HG02852 (cell line): ENCODE measurements around the gene ALPP.
"Not testable (repeated sequence)": the region's sequence is repeated elsewhere in the genome, so short reads cannot be mapped to it uniquely, and the experiment has no call there.

Experiments used
- ATAC-seq: cut with Tn5 transposase; IDR thresholded peaks from one replicate; pipeline ENCODE4 v1.9.1; 2021; ENCODE audit warnings: mild to moderate bottlenecking, moderate library complexity; ENCODE audit not compliant: unreplicated experiment

Gene ALPP

GRCh38 chr2:232419245-232420072, 40.9 kb downstream of the ALPP start:
- no peak for ATAC-seq

DNA sequence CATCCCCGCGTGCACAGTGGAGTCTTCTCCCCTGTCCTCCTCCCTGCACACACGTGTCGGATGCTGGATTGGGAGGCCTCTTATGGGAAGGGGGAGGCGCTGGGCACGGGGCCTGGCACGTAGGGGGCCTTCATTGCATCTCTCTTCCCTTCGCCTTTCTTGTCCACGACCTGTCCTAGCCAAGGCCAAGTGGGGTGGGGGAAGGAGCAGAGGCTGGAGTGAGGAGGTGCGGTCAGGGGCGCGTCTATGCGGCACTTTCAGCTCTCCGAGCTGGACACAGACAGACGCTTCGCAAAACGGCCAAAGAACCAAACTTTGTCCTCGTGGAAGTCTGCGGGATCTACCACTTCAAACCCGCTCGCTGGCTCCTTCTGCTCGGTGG, 41.5 kb downstream of the ALPP start:
- ATAC-seq = no peak

DNA sequence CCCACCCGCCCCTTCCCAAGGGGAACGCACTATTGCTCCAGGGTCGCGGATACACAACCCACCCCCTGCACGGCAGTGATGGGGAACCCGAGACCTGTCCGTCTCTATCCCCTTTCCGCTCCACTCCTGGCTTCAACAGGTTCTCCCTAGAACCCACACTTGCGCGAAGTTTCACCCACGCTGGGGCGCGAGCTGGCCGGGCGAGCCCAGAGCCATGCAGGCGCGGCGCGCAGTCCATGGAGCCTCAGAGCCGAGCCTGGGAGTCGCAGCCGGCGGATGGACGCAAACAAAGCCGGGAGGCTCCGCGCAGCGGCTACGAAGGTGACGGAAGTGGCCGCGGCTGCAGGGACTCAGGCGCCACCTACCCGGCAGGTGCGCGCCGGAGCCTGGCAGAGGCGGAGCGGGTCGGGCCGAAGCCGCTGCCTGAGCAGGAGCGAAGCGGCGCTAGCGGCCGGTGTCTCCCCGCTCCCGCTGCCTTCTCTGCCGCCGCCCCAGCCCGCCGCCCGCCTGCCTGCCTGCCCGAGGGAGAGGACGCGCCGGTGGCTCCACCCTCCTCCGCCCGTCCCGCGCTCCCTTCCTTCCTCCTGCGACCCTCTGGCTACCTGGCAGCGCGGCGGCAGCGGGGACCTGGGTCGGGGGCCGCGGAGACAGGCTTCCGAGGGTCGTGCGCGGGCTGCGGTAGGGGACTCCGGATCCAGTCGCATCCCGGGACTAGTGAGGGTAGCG, 42.1 kb downstream of the ALPP start:
- no peak for ATAC-seq

DNA sequence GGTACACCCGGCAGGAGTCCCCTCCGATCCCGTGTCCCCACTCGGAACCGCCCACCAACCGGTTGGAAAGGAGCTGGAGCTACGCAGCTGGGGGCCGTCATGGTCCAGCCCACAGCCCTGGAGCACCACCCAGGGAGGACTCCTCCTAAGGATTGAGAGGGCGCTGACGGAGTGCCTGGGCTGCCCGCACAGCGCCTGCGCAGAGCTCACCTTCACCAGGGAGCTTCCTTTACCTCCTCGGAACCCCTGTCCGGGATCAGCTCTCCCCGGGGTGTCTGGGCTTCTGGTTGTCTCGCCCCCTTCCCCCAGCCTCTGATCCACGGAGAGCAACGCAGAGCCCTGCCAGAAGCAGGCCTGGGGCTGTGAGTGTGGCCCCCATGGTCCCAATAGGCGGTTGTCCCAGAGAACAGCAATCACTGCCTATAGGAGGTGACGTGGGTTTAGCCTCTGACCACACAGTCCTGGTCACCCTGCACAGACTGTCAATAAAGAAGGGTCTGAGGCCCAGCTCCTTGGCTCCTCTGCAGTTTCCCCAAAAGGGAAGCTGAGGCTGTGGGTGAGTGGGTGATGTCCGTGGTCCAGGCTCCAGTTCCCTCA, 42.7 kb downstream of the ALPP start:
- no peak for ATAC-seq

DNA sequence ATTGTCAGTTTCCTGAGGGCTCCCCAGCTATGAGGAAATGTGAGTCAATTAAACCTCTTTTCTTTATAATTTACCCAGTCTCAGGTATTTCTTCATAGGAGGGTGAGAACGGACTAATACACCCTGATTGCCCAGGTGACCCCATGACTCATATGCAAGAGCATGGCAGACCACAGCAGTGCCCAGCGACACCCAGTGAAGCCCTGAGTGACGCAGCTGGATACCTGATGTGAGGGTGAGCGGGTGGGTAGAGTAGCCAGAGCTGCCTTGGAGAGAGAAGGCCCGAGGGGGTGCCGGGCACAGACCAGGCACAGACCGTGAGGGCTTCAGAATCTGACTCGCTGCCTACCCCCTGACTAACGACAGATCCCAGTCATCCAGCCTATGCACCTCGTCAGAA, 43.5 kb downstream of the ALPP start:
- no peak for ATAC-seq

GRCh38 chr2:232422996-232423395, 44.4 kb downstream of the ALPP start:
- not testable (repeated sequence) for ATAC-seq

DNA sequence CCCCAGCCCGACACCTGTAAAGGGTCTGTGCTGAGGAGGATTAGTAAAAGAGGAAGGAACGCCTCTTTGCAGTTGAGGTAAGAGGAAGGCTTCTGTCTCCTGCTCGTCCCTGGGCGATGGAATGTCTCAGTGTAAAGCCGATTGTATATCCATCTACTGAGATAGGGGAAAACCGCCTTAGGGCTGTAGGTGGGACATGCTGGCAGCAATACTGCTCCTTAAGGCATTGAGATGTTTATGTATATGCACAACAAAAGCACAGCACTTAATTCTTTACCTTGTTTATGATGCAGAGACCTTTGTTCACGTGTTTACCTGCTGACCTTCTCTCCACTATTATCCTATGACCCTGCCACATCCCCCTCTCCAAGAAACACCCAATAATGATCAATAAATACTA, 44.9 kb downstream of the ALPP start:
- ATAC-seq = not testable (repeated sequence)

DNA sequence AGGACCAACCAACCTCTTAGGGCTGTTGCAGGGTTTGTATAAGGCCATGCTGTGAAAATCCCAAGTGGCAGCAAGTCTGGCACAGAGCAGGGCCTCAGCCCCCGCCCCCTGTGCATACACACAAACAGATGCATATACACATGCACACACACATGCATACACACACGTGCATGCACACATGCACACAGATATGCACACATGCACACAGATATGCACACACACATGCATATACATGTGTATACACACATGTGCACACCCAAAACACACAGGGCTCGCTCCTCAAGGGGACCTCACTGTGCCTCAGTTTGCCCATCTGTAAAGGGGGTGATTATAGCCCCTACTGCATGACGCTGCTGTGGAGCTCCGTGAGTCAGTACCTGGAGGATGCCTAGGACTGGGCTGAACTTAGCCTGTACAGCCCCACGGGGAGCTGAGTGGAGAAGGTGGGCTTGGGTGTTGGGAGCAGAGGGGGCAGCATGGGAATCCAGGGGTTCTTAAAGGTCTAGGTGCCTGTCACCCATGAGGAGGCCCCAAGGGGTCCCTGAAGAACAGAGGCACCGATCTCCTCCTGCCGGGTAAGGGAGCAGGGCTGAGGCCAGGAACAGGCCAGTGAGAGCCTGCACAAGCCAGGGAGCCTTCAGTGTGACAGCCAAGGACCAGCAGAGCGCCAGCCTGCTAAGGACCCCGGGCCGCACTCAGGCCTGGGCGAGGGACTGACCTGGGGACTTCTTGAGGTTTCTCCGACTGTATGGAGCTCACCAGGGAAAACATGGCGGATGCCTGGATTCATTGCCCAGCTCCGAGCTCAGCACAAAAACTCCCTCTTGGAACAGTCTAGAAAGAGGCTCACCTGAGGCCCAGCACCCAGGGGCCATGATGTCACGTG, 53.4 kb downstream of the ALPP start:
- ATAC-seq = no peak
